ENCODE data around the gene TMEM141. TPM values are rescaled to one million over a fixed set of nuclear protein-coding genes. Genes with fewer than 3 reads are reported as not detected.

Gene TMEM141
- total RNA-seq: 27.7 TPM

DNA sequence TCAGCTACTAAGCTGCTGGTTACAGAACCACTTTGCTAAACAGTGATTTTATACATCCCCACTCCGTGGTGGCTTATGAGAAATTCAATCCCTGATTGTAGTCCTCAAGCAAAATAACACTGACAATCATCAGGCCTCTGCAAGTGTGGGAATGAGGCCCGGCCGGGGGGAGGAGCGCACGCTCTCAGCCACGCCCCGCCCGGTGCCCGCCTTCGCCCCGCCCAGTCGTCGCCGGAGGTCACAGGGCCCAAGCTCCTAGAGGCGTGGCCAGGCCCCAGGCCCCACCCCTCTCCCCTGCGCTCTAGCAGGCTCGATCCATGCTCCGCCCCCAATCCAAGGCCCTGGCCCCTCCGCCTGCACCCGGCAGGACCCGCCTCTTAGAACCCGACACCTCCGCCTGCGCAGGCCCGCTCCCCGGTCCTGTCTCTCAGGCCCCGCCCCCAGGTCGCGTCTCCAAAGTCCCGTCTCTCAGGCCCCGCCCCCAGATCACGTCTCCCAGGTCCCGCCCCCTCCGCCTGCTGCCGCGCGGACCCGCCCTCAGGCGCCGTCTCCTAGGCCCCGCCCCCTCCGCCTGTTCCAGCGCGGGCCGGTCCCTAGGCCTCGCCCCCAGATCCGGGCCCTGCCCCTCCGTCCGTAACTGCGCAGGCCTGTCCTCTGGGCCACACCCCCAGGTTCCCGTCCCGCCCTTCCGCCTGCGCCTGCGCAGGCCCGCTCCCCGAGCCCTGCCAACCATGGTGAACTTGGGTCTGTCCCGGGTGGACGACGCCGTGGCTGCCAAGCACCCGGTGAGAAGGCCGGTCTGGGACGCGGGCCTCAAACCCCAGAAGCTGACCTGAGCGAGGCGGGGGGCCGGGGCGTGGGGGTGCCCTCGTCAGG is at the start of gene TMEM141:
Gene TMEM141 (plus strand): TSS at position 705 of the 876 bp plus-strand sequence. CDS start 27 bp downstream, at position 732.

DNA sequence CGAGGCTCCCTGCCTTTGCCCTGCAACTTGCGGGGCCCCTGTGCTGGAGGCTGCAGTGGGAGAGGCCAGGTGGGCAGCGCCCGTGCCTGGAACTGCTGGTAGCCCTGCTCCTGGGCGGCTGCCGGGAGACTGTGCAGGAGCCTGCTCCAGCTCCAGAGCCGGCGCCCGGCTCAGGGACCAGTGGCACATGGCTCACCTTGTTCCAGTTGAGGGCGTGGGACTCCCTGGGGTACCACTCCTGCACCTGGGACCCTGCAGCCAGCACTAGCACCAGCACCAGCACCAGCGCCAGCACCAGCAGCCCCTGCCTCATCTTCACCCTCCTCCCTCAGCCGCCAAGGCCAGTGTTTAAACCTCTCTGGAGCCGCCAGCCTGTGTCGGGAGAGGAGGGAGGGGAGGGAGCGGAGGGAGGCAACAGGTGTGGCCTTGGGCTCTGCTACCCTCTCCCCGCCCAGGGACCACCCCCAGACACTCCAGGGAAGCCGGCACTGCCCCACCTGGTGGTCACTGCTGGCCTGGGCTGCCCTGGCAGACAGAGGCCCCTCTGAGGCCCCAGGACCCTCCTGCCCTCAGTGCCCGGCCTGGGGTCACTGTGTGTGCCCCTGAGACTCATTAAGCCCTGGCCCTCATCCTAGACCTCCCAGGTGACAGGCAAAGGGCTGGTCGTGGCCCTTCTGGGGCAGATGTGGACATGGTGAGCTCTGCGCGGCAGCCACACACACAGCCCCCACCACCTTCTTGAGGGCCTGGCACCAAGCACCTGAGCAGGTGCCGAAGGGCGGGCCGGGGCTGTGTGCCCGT is 48.4 kb upstream of the TMEM141 start, which contains the start of gene LCN10:
Gene LCN10 (minus strand): TSS at position 350 of the 801 bp plus-strand sequence. CDS start 37 bp downstream, at position 313.

DNA sequence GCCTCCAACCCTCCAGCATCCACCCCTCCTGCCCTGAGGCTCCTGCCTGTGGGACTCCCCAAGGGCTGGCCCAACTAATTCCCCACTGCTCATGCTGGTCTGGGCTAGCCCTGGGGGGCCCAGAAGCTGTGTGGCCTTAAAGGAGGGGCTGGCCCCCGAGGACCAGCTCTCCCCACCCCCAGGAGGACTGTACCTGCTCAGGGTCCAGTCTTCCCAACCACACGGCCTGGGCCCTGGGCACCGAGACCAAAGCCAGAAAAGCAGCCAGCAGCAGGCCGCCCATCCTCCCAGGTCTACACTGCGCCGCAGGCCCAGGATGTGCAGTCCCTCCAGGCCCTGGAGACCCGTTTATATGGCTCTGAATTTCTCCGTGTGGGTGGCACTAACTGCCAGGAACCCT is 42.9 kb upstream of the TMEM141 start, which contains the start of gene LCN6:
Gene LCN6 (minus strand): TSS at position 325 of the 400 bp plus-strand sequence. CDS start 42 bp downstream, at position 283.

DNA sequence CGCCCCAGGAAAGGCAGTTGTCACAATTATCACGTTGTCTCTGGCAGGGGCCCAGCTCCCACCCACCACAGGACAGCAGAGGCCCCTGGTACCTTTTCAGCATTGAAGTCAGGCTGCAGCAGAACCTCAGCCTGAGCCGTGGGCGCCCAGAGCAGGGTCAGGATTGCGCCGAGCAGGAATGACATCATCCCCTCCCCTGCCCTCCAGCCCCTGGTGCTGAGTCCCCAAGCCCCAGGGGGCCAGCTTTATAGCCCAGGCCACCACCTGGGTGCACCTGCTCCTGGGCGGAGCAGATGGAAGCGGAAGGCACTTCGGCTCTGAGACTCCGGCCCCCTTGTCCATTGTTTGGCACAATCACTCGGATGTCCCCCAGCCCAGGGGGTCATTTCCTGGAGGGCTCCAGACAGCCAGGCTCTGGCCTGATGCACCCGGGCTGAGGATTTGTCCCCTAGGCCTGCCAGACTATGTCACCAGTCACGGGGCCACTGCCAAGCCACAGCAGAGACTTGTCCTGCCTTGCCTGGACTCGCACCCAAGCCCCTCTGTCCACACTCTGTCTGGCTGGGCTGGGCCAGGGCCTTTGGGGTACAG is 26.7 kb upstream of the TMEM141 start, which contains the start of gene LCN15:
Gene LCN15 (minus strand): TSS at position 218 of the 591 bp plus-strand sequence. CDS start 30 bp downstream, at position 188.

DNA sequence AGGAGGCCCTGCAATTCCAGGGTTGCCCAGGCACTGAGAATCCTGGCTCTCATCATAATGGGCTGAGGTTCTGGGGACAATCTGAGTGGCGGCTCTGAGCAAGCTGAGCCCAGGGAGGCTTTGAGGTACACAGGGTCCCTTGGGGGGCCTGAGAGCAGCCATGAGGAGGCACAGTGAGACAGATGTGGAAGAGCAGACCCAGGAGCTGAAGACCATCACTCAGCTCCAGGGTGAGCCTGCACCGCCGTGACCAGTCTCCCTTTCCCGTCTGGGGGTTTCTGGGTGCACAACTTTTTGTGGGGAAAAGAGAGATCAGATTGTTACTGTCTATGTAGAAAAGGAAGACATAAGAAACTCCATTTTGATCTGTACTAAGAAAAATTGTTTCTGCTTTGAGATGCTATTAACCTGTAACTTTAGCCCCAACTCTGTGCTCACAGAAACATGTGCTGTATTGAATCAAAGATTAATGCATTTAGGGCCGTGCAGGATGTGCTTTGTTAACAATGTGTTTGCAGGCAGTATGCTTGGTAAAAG is 5.2 kb downstream of the TMEM141 start, which contains the start of gene CCDC183:
Gene CCDC183 (plus strand): TSS at position 101 of the 537 bp plus-strand sequence. CDS start 60 bp downstream, at position 161.

DNA sequence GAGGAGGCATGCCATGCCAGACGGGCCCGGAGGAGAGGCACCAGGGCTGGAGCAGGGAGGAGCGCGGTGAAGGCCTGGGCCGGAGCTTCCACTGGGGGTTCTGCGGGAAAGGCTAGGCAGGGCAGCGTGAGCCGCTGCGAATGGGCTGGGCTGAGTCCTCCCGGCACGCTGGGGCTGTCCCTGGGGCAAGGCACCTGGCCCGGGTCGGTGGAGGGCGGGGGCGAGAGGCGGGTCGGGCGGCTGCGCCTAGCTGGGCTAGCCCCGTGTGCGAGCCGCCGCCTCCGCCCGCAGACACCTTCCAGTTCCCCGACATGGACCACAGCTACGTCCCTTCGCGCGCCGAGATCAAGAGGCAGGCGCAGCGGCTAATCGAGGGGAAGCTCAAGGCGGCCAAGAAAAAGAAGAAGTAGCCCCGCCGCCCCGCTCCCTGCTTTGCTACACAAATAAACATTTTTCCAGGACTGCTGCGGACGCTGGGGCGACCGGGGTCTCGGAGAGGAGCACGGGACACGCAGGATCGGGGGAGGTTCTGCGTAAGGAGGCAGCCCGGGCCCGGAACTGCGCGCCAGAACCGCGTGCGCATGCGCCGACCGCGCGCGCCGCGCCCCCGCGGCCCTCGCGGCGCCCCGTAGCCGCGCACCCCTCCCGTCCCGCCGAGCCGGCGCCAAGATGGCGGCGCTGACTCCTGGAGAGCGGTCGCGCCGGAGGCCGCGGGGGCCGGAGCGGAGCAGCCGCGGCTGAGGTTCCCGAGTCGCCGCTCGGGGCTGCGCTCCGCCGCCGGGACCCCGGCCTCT is 16.3 kb downstream of the TMEM141 start, which contains the start of gene RABL6:
Gene RABL6 (plus strand): TSS at position 668 of the 794 bp plus-strand sequence. CDS start 249 bp downstream, outside the sequence.

DNA sequence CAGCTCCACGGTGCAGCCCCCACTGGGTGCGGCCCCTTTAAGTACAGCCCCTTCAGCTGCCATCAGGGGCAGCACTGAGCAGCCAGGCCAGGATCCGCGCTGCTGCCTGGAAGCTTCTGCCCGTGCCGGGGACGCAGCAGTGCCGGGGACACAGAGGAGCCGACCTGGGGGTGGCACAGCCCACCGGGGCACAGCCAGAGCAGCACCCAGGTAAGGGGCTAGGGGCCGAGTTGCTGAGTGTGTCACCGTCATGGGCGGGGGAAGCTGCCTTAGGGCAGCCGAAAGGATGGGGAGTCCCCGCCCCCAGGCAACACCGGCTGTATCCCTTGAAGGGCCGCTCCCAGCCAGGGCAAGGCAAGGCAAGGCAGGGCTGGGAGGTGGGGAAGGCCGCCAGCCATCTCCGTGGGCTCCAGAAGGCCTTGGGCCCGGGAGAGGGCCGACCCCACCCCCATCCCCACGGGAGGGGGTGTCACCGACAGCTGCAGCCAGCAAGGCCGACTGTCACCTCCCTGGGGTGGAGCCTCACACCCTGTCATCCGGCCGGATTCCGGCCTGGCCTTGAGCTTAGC is 51.3 kb downstream of the TMEM141 start, which contains the start of gene AJM1:
Gene AJM1 (plus strand): TSS at position 99 of the 569 bp plus-strand sequence. CDS start 1,937 bp downstream, outside the sequence.

Small RNA genes within 50 kb of the gene (small RNA-seq; reads per million reads assigned to genes)
- gene AL355987.2: not detected
- gene ATP6V1G1P3: not detected
- not detected for gene MIR4292
- gene MIR6722: not detected

Other genes with a start within 250 kb of the TMEM141 start
- 41.3 TPM for gene NOTCH1, start 245.3 kb upstream of the TMEM141 start, total RNA-seq
- 20.3 TPM for gene EGFL7, start 128.4 kb upstream of the TMEM141 start, total RNA-seq
- gene AGPAT2, start 103.9 kb upstream of the TMEM141 start, total RNA-seq: 3.5 TPM
- gene DIPK1B, start 78.8 kb upstream of the TMEM141 start, total RNA-seq: 37.4 TPM
- not detected for gene LCN10, start 48.4 kb upstream of the TMEM141 start, total RNA-seq
- not detected for gene LCN6, start 42.8 kb upstream of the TMEM141 start, total RNA-seq
- gene LCN8, start 33.1 kb upstream of the TMEM141 start, total RNA-seq: not detected
- gene LCN15, start 26.8 kb upstream of the TMEM141 start, total RNA-seq: not detected
- gene CCDC183, start 5.0 kb downstream of the TMEM141 start, total RNA-seq: 2.5 TPM
- 35.8 TPM for gene RABL6, start 16.6 kb downstream of the TMEM141 start, total RNA-seq
- gene AJM1, start 51.1 kb downstream of the TMEM141 start, total RNA-seq: 2.8 TPM
- gene PHPT1, start 58.1 kb downstream of the TMEM141 start, total RNA-seq: 99.7 TPM
- gene MAMDC4, start 61.0 kb downstream of the TMEM141 start, total RNA-seq: 2.8 TPM
- 124 TPM for gene EDF1, start 75.0 kb downstream of the TMEM141 start, total RNA-seq
- 10.1 TPM for gene TRAF2, start 95.2 kb downstream of the TMEM141 start, total RNA-seq
- gene FBXW5, start 153.4 kb downstream of the TMEM141 start, total RNA-seq: 63.9 TPM
- not detected for gene C8G, start 153.9 kb downstream of the TMEM141 start, total RNA-seq
- gene LCN12, start 160.9 kb downstream of the TMEM141 start, total RNA-seq: 0.46 TPM
- 93.2 TPM for gene PTGDS, start 186.2 kb downstream of the TMEM141 start, total RNA-seq
- 1.2 TPM for gene LCNL1, start 191.6 kb downstream of the TMEM141 start, total RNA-seq
- 14.1 TPM for gene PAXX, start 201.1 kb downstream of the TMEM141 start, total RNA-seq
- not detected for gene CLIC3, start 205.2 kb downstream of the TMEM141 start, total RNA-seq
- gene ABCA2, start 236.9 kb downstream of the TMEM141 start, total RNA-seq: 36.4 TPM
- not detected for gene FUT7, start 240.7 kb downstream of the TMEM141 start, total RNA-seq

Data from diencephalon (tissue), 1 donor.